DMS153 treated with DMSO at 0.1 percent for 48 hours (cell line): ENCODE results near the gene TMED7.
"Not testable (repeated sequence)": the region's sequence is repeated elsewhere in the genome, so short reads cannot be mapped to it uniquely, and the experiment has no call there.

Experiments
- DNase-seq: peaks from one replicate; lab custom pipeline; 2025; ENCODE audit not compliant: unreplicated experiment; lab: John Stamatoyannopoulos, UW

Gene TMED7

DNA sequence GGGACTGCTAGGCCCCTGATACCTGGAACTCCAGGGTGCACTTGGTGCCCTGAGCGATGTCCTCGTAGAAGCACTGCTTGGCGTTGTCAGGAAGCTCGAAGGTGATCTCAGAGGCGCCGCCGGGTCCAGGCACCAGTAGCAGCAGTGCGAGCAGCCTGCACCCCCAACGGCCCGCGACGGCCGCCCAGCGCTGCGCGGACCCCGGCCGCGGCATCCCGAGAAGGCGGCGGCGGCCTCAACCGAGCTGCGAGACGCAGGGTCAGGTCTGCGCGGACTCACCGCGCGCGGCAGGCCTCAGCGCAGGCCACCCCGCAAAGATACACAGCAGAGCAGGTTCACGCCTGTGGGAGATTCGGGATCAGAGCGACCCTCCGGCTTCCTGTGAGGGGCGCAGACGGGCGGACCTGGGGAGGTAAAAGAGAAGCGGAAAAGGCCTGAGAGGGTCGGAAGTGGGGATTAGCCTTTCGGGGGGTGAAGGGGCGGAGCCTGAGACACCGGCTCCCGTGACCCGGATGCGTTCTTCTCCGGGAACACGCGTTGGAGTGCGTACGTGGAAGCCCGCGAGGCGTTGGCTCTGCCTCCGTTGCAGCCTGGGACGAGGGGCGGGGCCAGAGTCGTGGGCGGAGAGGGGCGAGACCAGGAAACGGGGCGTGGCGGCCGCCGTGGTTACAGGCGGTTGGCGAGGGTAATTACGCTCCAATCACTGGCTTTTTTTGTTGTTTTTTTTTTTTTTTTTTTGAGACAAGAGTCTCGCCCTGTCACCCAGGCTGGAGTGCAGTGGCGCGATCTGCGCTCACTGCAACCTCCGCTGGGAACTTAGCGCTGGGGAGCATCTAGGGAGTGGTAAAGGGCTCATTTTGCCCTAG, at the start of gene TMED7:
TSS of gene TMED7 (minus strand) at position 458 of the 866 bp plus-strand sequence. CDS start at position 214, 244 bp downstream.
- DNase-seq = peak; percentile 50

DNA sequence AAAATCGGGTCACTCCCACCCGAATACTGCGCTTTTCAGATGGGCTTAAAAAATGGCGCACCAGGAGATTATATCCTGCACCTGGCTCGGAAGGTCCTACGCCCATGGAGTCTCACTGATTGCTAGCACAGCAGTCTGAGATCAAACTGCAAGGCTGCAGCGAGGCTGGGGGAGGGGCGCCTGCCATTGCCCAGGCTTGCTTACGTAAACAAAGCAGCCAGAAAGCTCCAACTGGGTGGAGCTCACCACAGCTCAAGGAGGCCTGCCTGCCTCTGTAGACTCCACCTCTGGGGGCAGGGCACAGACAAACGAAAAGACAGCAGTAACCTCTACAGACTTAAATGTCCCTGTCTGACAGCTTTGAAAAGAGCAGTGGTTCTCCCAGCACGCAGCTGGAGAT, 48.9 kb upstream of the TMED7 start:
- not testable (repeated sequence) for DNase-seq

DNA sequence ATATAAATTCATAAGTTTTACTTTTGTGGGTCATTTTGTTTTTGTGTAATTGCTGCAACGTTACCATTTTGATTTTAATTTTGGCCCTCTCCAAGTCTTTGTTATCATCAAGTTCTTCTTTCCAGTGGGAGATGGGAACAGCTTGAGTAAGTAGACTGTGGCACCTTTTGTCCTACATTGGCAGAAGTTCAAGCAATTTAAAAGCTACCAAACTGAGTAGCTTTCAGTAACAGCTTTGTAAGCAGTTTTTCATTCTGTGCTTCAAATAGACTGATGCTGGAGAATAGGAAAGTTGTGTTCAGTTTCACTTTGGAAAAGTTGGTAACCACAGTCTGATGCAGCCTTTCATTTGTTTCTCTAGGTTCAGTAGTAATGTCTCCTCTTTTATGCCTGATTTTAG, 47.8 kb upstream of the TMED7 start:
- DNase-seq = no peak

DNA sequence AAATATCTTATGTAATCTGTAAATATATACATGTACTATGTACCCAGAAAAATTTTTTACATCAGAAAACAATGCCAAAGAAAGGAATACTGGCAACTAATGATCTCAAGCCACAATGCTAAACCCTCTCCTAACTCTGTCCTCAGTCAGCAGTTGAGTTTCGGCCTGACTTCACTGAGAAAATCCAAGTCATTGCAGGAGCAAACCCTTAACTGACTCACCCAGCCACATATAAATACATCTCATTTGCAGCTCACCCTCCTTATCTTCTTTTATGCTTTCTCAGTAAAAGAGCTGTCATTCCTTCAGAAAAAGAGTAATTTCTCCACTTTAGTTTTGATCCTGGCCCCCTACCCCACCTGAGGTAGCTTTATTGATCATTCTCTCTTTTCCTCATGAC, 46.1 kb upstream of the TMED7 start:
- no peak for DNase-seq

DNA sequence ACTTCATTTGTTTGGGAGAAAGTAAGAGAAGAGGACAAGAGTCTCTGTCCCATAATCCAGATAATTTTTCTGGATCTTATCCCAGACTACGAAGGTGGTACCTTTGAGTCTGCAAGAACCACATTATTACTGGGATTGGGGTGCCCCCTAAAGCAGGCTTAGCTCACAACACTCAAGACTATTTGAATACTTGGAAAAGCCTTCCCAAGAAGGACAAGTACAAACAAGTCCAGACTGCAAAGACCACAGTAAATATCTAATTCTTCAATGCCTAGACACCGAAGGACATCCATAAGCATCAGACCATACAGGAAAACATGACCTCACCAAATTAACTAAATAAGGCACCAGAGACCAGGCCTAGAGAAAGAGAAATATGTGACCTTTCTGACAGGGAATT, 40.2 kb upstream of the TMED7 start:
- no peak for DNase-seq

DNA sequence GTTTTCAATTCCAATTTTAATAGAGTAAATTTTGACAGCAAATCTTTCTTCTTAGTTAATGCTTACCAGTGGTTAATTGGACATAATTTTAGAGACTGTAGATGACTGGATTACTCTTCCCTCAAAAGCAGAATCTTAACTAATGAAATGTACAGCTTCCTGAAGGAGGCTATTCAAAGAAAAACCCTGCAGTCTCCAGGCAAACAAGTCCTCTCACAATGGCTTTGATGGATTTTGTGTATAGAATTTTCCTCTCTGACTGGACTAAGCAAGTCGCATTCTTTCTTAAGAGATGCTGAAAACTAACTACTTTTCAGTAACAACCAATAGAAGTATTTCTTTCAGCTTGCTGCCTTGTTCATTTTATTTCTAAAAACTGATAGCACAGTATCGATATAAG, 35.7 kb upstream of the TMED7 start:
- DNase-seq = no peak

DNA sequence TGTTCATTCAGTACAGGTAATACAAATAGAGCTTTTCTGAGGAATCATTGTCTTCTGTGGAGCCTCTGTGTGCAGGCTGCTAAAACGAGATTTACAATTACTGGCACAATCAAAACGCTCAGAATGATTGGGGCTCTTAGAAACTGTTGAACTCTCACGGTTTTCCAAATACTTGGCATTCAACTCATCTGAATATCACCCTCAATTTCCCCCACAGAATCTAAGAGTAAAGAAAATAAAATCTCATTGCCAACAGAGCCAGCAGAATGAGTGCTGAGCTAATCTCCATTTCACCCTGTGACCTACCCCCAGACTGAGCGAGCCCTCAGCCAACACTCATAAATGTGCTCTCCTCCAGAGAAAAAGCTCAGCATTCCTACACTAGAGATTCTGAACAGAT, 35.3 kb upstream of the TMED7 start:
- DNase-seq = no peak

DNA sequence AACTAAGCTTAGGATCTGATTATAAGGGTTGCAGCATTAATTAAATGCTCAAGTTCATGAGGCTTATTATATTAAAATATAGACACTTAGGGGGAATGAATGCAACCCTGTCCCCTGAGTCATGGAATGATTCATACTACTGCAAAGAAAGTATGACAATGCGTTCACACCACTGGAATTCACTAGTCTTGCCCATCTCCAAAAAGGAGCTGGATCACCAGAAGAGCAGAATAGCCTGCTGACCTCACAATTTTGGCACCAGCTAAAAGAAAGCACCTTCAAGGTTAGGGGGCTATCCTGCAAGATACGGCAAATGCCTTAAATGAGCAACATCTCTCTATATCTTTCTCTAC, 32.0 kb upstream of the TMED7 start:
- no peak for DNase-seq

DNA sequence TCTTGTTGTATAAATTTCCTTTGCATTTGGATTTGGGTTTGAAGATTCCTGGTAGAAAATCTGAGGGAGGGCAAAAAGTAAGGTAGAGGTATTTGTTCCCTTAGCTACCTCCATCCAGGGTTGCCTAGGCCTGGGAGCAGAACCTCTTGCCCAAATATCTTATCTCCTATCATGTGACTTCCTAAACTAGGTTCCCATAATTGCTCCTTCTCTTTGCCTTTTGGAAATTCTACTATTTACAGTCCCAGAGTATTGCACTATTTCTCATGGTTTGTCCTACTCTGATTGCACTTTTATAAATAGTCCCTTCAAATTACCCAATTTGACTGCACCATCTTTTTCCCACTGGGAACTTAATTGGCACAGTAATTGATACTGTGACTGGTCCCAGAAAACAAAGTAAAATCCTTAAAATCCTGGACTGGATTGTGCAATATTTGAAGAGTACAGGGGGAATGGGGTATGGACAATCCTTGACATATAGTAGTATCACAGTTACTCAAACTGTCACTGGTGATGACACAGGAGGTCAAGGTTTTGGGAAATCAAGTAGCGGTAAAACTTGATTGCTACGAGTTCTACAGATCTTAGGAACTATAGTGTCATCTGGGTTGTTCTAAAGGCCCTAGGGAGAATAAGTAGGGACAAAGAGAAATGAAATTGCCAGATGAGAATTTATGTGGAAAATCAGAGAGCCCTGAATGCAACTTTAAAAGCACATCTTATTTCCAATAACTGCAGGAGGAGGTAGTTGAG, 31.5 kb upstream of the TMED7 start:
- DNase-seq = no peak

DNA sequence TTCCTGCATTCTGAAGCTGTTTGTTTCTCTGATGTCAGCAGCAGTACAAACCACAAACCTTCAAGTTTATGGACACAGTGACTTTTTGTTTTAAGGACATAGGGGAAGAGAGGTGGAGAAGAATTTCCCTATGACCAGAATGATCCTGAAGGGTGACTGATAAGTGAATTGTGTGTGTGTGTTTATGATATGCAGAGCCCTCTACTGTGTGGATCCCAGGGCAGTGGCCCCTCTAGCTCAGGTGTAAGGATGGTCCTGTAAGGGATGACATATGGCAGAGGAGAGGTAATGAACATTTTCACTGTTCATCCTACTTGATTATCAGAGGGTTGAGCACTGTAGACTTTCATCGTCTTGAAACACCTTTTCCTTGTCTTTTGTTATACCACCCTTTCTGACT, 30.6 kb upstream of the TMED7 start:
- DNase-seq = no peak

DNA sequence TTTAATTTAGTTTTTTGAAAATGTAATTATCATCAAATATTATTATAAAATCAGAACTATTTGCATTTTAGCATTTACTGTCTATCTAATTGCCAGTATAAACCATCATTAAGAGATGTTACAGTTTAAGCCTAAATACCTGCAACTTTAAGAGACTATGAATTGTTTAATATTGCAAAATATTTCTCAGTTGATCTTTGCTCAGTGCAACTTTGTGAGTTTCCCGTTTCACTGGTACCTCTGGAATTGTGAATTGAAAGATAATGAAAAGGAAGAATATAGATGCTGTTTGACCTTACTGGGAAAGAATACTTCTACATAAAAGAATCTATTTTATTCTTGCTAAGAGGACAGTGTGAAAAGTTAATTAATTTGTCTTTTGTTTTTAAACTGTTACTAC, 30.2 kb upstream of the TMED7 start:
- DNase-seq = no peak

DNA sequence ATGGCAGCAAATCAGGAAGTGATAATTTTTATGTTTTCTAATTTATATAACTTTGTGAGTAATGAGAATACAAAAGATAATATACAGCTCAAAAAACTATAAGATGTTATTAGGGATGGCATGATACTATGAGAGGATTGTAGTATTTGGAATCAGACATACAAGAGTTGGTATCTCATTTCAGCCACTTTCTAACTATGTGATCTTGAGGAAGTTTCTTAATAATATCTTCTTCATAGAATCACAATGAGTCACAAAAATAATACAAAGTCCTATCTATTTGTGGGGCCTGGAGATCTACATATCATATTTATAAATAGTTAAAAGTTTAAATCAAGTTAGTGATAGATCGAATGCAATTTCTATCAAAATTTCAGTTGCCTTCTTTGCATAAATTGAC, 23.7 kb upstream of the TMED7 start:
- DNase-seq = no peak

DNA sequence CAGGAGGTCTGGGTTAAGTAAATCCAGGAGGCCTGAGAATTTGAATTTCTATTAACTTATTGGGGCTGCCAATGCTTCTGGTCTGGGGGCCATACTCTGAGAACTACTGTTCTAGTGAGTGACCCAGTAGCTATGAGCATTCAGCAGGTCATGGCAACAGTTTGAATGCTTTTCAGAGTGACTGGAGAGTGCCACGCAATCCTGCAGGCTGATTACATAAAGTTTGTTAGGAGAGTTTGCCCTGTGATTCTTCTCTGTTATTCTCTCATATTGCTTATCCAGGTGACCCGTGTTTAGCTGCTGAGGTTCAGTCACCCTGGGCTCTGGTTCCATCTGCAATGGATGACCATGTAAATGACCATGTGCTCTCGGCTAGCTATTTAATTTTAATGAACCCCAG, 22.2 kb upstream of the TMED7 start:
- DNase-seq = no peak

DNA sequence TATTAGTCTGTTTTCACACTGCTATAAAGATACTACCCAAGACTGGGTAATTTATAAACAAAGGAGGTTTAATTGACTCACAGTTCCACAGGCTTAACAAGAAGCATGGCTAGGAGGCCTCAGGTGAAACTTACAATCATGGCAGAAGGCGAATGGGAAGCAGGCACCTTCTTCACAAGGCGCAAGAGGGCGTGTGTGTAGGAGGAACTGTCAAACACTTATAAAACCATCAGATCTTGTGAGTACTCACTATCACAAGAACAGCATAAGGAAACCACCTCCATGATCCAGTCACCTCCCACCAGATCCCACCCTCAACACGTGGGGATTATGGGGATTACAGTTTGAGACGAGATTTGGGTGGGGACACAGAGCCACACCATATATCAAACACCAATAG, 19.6 kb upstream of the TMED7 start:
- not testable (repeated sequence) for DNase-seq

DNA sequence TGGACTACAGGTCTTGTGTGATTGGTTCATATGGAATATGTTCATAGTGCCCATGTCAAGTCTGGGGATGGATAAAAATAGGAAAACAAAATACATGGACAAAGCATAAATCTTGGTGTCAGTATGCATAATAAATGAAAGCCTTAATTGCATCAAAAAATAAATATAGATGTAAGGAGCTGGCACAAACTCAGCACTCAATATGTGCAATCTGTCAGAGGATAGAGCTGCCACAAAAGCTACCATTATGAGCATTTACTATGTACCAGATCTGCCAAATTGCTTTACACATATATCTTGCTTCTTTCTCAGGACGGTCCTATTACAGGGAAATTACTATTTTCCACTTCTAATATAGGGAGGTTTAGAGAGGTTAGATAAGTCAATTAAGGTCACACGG, 18.2 kb upstream of the TMED7 start:
- DNase-seq = no peak

DNA sequence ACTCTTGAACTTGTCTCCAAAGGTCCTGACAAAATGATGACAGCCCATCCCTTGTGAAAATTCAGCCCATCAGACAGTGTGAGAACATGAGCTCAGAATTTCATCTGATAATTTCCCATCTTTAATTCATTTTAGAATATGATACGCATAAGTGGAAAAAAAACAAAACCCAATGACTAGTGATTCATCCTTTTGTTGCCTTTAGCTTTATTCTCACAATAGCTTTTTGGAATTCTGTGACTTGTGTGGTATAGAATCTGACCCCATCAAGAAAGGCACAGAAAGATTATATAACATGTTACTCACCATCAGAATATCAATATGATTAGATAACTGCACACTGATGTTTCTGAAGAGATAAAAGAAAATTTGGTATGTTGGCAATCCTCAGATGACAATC, 16.1 kb upstream of the TMED7 start:
- no peak for DNase-seq

DNA sequence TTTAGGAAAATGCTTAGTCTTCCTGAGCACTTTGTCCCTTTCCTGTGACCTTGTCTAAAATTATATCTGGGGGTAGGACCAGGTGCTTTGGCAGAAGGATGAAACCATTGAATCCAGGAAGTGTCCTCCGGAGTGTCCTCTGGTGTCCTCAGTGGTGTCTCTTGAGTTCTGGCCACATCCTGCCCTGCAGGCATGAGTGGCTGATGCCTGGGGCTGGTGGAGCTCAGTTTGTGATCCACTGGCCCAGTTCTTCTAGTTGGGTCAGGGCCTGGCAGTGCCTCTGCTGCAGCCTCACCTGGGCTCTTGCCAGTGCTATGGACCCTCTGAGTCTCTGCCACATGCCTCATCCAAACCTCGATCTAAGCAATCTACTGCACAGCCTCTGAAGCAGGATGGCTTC, 14.4 kb upstream of the TMED7 start:
- no peak for DNase-seq

DNA sequence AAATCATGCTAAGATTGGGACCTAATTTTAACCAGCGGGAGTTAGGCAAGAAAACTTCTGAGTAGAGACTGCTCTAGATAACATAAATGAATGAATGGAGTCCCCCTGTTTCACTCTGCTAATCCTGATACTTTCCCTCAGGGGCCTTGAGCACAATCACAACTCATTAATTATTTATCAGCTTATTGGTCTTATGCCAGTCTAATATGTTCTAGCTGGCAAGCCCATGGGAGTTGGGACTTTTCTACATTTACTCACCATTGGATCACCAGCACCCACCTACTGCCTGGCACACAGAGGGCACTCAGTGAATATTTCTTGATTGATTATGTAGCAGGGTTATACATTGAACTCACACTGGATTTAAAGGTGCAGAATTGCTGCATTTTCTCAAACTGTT, 13.5 kb upstream of the TMED7 start:
- no peak for DNase-seq

DNA sequence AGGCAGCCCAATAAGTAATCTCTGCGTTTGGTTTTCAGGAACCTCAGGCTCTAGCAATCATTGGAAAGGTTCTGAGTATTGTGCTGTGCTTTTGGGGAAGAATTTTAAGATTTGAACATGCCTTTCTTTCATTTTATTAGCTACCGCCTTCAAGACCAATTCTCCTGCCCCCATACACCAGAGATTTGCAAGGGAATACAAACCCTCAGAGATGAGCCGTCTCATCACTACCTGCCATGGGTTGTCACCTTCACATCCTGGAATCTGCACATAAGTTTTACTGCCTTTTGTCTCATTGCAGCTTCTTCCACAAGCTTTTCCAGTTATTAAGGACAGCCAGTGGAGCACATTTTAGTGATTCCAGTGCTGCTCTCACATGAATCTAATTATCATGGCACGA, 11.7 kb upstream of the TMED7 start:
- DNase-seq = no peak

DNA sequence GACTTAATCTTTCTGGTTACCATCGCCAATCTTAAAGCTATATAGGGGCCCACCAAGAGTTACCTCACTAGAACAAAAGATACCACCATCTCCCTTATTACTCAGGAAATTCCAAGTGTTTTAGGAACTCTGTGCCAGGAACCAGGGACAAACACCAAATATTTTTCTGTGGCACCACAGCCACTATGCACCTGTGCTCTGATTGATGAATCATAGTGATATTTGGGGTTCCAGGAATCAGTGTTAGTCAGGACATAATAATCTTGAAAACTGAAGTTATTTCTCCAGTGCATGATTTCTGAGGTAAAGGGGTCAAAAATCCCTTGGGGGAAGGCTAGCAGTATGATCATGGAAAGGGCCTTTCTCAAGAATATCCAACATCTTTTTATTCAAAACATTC, 10.2 kb upstream of the TMED7 start:
- DNase-seq = no peak

DNA sequence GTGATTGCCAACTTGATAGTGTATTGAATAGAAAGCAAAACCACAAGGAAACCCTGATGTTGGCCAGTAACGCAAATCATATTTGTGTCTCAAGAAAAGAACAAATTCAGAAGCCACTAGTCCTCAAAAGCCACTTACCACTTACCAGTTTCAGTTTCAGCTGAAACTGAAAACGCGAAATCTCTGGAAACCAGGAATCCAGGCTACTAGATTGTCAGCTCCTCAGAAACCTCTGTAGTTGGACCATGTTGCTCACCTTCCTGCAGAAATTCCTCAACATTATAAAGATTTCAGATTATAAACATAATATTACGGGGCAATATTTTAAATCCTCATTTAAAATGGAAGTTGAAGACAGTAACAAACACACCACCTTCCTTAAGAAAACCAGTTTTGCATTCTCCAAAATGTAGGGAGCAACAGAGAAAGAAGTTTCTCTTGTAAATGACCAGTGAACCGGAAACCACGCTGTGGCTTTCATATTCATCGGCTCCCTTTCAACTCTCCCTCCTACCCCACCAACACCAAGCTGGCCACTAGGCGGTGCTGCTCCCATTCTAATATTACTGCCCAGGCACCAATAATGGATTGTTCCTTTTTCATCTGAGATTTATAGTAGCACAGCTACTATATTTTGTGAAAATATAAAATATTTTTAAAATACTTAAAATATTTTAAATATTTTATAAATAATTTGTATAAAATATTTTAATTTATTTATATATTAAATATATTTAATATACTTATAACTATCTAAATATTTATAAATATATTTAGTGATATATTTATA, 8.7 kb upstream of the TMED7 start:
- DNase-seq = peak; percentile 12

DNA sequence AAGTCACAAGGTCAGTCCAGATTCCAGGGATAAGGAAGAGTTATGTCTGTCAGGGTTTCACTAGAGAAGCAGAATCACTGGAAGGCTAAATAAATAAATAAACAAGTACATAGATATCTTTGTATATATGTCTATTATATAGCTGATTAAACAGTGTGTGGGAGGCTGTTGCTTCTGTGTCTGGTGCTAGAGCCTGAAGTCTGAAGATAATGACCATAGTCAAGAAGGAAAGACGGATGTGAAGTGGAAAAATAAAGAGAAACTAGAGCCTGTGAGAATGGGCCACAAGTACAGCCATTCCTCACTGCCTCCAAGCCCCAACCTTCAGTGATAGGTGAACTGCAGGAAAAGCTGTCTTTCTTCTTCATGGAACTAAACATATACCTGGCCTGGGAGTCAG, 4.1 kb upstream of the TMED7 start:
- no peak for DNase-seq
